Brain pericyte (primary cell): Measurements from ENCODE around the gene TAS2R1.

Experiments
- DNase-seq: peaks from one replicate; pipeline ENCODE4 v3.0.0-alpha.2; 2012; ENCODE audit warnings: low read depth, low spot score

The TAS2R1 gene, protein sequence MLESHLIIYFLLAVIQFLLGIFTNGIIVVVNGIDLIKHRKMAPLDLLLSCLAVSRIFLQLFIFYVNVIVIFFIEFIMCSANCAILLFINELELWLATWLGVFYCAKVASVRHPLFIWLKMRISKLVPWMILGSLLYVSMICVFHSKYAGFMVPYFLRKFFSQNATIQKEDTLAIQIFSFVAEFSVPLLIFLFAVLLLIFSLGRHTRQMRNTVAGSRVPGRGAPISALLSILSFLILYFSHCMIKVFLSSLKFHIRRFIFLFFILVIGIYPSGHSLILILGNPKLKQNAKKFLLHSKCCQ

DNA sequence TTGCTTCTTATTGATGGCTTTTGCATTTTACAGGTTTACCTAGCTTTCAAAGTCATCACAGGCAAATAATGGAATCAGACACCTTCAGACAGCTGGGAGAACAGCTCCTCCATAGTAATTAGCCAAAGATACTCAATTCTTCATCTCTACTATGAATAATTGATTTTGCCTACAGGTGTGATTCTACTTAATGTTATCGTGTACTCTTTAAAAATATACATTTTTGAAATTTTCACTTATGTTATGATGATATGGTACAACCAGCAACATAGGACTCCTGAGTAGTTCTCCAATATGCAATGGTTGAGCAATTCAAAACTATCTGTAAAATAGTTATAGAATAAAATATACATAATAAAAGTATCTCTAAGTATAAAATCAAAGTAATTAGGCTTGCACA, at the start of gene TAS2R1:
Gene TAS2R1, minus strand, starts transcription at position 101 of the 400 bp plus-strand sequence. CDS start 319 bp downstream, outside the sequence.
- DNase-seq, result no peak

DNA sequence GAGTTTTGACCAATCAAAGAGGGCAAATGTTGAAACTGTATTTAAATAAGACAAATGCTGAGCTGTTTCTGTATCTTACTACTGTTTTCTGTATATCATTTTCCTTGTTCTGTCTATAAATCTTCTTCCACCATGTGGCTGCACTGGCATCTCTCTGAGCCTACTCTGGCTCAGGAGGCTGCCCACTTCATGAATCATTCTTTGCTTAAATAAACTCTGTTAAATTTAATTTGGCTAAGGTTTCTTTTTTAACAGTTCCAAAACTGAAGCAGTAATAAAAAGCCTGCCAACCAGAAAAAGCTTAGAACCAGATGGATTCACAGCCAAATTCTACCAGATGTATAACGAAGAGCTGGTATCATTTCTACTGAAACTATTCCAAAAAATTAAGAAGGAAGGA, 40.2 kb upstream of the TAS2R1 start:
- DNase-seq, result no peak

DNA sequence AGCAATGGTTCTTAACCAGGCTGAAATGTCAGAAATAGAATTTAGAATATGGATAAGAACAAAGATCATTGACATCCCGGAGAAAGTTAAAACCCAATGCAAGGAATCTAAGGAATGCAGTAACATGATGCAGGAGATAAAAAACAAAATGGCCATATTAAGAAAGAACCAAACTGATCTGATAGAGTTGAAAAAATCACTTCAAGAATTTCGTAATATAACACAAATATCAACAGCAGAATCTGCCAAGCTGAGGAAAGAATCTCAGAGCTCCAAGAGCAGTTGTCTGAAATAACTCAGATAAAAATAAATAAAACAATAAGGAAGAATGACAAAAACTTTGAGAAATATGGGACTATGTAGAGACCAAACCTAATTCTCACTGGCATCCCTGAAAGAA, 37.8 kb upstream of the TAS2R1 start:
- DNase-seq, result no peak

DNA sequence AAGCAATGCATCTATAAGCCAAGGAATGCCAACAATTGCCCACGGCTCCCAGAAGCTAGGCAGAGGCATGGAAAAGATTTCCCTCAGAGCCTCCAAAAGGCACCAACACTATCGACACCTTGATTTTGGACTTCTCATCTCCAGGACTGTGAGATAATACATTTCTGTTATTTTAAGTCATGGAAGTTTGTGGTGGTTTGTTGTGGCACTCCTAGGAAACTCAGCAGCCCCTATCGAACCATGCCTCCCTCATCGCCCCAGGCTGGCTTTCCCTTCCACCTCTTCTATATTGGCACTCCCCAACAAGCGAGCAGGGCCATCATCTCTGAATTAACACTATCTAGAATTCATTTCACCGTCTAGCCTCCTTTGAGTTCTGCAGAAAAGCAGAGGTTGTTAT, 33.7 kb upstream of the TAS2R1 start:
- DNase-seq, result no peak

DNA sequence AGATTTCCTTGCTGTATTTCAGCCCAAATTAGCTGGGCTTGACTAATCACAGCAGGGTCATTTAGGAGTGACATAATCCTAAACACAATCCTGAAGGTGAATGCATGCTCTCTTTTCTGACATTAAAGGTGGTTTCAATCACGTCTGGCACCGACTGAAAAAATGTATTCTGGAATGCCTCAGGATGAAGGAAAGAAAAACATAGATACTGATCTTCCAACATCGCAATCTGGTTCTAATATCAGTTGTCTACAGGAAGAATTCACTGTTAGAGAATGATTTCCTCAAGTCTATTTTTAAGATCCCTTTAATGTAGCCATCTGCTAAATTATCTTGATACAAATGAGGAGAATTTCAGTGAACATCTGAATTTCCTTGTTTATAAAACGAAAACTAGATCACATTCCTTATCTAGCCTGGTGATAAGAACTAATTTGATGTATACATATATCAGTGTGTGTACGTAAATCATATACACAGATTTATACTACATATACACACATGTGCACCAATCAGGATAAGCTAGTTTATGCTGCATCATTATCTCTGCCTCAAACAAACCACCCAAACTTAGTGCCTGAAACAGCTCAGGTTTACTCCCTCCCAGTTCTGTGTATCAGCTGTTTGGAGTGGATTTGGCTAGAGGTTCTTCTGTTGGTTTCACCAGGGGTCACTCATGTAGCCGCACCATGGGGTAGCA, 31.3 kb upstream of the TAS2R1 start:
- no peak for DNase-seq

DNA sequence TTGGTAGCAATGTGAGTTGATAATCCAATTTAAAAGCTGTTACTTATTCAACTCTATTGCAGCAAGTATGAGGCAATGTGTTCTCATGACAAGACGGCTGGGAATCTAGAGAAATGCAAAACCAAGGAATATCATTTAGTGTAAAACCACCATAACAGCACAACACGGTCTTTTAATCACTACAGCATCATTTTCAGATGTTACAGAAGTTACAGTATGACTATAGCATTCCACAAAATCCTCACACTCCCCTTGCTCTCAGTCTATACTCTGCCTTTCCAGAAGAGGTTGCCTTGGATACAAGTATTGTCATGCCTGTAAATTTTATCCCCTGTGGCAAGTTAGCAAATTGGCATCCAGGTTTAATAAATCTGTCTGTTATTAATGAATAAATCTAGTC, 28.6 kb upstream of the TAS2R1 start:
- no peak for DNase-seq

DNA sequence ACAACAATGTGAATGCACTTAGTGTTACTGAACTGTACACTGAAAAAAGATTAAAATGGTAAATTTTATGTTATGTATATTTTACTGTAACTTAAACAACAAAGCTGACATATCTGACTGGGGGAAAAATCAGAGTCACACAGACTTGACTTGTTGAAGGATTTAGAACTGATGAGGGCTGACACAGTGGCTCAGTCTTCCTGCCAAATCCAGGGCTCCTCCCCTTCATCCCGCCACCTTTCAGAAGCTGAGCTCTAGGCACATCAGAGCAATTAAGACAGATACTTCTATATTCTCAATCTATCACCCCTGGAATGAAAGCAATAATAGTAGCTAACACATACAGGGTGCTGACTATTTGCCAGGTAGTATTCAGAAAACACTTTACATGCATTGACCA, 27.7 kb upstream of the TAS2R1 start:
- no peak for DNase-seq

DNA sequence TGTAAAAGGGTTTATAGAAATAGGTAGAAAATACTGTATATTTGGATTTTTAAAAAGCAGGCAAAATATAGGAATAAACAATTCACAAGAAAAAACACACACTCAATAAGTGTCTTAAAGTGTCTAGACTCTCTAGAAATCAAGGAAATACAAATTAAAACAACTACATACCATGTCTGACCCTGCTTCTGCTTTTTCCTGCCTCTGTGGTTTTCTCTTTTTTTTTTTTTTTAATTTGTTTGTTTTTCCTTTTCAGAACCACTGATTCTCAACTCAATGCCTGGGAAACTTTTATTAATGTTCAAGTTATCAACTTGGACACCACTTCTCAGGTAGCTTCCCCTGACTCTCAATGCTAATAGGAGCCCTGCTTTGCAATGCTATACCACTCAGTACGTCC, 25.5 kb upstream of the TAS2R1 start:
- DNase-seq, result no peak

DNA sequence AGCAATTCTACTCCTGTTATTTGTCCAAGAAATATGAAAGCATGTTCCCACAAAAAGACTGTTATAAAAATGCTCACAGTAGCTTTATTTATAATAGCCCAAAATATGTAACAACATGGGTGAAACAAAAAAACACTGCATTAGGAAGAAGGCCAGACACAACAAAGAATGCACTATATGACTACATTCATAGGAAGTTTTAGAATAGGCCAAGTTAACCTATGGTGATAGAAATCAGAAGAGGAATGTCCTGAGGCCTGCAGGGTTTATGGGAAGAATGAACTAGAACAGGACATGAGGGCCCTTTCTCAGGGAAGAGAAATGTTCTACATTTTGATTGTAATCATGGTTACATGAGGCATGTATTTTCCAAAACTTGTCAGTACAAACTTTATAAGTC, 24.7 kb upstream of the TAS2R1 start:
- no peak for DNase-seq

DNA sequence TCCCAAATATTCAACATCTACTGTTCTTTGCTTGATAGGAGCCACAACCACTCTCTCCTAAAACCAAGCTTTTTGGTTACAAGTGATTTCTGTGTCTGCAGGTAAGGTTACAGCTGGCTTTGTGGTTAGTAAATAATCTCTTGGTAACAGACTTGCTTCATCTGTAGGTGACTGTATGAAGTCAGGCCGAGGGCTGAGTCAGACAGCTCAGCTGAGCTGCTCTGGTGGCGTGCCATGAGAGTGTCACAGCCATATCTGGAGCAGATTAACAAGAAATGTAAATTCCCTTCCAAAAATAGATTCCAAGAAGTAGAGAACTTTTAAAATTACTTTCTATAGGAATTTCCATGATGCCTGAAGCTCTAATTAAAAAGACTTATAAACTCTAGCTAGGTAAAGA, 23.7 kb upstream of the TAS2R1 start:
- DNase-seq, result peak; percentile 26

DNA sequence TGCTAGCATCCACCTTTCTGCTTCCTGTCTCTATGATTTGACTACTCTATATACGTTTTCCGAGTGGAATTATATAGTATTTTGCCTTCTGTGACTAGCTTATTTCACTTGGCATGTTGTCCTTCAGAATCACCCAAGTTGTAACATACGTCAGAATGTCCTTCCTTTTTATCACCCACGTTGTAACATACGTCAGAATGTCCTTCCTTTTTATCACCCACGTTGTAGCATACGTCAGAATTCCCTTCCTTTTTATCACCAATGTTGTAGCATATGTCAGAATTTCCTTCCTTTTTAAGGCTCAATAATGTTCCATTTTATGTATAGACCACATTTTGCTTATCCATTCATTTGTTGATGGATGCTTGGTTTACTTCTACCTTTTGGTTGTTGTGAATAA, 22.9 kb upstream of the TAS2R1 start:
- no peak for DNase-seq

DNA sequence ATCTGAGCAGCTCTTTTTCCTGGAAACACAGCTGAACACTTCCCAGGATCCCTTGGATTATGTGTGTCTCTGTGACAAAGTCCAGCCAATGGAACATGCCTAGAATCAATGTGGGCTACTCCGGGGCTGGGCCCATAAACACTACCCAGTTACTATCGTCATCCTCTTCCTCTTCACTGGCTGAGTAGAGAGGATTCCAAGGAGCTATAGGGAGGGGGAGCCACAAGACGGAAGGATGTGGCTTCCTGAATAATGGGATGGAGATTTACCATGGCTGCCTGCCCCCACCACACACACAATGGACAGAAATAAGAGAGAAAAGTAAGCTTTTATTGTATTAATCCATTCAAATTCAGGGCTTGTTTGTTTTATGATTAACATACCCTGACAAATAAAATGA, 22.1 kb upstream of the TAS2R1 start:
- DNase-seq, result no peak

DNA sequence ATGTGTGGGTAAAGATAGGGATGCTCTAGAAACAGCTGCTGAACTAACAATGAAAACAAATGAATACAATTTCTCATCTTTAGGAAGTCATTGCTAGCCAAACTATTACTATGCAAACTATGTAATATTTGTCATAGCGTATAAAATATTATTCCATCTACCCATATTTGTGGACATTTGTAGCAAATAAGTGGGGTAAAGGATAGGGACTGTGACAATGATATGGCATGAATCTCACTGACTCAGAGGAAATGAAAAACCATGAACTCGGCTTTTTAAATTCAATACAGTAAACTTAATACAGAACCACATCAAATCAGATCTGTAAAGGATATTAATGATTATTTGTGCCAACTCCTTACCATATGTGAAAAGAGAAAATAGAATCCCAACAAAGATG, 16.7 kb upstream of the TAS2R1 start:
- no peak for DNase-seq

DNA sequence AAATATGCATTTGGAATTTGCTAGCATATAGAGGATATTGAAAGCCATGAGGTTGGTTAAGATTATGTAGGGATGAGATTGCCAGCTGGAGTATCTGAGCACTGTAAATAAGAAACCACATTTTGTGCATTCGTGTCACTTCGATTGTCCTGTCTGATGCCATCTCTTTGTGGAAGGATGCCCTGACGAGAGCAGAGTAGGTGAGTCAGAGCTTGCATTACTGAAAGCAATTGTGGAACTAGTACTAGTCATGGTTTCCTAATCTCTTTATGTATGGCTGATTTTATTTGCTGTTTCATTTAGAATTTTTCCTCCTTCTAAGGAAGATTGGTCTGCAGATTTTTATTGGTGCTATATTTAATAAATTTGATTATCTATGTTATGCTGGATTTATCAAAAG, 14.5 kb upstream of the TAS2R1 start:
- DNase-seq, result no peak

DNA sequence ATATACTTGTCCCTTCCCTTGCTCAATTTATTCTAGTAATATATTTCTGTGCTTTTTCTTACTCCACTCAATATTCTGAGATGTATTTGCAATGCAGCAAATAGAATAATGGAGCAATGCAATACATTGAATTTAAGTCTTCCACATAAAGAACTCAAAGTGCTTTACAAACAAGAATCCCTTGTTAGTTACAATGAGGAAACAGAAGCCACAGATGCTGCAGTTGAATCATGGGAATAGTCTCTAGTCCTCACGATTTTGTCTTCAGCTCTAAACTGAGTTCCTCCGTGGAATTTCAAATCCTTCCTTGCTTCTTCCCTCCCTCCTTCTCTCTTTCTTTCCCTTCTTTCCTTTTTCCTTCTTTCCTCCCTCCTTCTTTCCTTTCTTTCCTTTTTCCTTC, 12.5 kb upstream of the TAS2R1 start:
- no peak for DNase-seq

DNA sequence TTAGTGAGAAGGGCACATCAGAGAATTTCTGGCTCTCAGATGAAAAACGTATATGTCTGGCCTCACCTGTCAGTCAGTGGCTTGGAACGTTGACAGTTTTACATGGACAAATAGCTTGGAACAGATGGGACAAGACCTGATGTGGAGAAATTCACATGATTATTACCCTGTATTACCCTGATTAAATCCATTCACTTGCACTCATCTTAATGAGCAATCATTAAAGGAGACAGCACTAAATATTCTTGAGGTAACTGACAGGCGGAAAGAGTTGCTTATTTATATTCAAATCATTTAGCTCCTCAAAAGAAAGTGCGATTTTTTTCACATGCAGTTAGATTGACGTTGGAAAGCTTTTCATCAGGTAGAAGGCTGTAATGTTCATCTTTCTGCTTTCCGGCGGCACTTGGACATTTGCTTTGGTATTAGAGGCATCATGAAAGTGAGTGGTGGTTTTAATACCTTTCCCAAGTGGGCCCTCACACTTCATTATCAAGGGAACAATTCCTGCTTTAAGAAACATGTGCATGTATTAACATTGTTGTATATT, 11.7 kb upstream of the TAS2R1 start:
- DNase-seq, result no peak

DNA sequence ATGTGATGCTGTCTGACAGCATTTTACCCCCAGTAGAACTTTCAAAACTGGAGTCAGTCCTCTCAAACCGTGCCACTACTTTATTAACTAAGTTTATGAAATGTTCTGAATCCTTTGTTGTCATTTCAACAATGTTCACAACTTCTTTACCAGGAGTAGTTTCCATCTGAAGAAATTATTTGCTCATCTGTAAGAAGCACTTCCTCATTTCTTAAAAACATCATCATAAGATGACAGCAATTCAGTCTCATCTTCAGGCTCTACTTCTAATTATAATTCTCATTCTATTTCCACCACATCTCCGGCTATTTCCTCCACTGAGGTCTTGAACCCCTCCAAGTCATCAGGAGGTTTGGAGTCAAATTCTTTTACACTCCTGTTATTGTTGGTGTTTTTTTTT, 2.3 kb upstream of the TAS2R1 start:
- DNase-seq, result no peak

DNA sequence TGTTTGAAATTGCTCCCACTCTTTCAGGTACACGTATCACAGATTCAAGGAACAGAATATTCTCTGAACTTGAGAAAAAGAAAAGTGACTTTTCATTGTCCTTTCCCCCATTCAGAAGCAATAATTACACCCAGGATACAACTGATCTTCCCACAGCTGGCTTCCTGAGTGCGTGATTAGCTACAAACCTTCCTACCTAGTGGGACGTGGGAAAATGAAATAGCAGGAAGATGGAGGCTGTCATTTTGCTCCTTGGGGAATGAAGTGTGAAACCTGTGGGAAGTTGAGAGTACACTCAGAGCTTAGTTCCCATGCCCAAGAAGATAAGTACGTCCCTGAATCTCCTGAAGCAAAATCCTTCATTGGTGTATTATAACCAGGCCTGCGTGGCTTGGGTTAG, 2.6 kb downstream of the TAS2R1 start:
- DNase-seq, result no peak

DNA sequence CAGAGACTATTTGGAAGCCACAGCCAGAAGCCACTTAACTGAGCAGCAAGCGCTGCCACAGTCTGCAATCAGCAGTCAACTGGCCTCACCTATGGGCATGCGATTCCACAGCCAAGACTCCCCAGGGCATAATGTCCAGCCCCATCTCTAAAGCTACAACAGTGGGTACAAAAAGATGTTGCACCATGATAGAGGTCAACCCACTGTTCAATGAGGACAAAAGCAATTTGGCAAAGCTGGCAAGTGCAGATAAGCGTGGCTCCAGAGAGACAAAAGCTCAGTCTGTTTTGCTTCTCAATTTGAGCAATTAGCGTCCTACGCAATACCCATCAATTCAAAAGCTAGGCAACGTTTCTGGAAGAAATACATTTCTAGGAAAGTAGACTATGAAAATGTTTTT, 3.2 kb downstream of the TAS2R1 start:
- no peak for DNase-seq

DNA sequence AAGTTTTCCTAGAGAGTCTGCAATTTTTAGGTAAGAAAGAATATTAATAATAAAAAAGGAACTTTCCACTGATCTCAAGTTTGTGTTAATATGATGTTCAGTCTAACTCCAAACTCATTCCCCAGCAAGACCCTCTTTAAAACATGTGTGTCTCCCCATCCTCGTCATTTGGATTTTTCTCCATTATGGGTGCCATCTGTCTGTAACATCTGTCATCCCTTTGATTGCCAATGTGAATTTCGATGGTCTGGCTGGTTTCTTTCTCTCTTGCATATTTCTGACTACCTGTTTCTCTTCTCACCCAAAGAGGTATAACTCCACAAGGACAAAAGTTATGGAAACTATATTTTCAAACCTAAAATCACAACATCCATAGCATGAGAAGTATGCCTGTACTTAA, 4.4 kb downstream of the TAS2R1 start:
- DNase-seq, result no peak

DNA sequence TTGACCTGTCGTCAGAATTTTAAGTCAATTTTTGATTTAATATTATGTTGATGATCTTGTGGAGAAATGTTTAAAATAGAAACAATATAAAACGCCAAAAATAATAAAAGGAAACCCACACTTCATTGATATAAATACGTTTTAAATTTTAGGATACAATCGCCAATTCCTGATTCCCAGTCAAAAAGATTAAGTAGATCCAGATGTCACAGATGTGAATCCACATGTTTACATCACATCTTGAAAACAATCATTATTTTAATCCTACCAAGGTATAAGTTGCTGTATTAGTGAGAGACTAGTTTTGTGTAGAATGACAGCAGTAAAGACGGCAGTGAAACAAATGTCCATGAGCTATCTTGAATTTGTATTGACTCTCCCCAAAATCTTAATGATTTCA, 4.9 kb downstream of the TAS2R1 start:
- no peak for DNase-seq

DNA sequence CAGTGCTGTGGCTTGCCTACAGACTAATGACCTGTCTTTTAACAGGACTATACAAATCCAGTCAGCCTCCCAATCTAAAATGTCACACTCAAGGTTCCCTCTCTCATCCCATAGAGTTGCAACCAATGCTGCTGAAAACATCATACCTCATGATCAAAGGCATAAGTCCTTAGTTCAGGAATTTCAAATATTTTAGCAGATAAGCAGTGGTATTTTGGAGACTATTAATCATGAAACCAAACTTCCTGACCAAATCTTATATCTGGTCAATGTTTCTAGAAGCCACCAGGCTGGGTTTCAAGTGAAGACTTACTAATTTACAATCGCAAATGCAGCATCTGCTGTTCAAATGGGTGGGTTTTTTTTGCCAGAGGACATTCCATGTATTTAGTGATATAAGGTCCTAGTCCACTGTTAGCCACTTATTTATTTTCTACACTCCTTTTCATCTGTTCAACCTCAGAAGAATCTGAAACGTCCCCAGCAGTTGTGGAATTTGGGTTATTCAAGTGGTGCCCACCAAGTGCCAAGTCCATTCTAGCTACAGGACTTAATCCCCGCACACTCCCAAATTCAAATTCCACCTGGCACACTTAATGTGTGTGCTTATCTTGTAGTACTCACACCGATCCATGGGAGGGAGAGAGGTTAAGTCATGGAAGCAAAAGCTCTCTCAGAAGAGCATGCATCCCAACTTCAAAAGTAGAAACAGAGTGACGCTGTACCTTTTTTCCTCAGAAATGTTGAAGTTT, 5.8 kb downstream of the TAS2R1 start:
- no peak for DNase-seq

DNA sequence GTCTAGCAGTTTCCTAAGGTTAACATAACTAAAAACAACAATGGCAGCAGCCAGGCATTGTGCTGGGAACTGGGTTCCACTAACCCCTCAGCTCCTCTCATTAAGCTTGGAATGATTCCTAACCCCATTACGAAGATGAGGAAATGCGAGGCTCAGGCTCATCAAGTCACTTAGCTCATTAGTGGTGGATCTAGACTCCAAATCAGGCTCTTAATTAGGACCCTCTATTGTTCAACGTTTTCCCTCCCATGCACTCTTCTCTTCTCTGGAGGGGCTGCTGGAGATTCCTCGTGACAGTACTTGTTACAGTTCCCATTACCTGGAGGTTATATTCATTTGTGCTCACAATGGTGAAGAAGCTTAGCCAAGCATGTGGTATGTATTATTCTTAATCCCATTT, 6.5 kb downstream of the TAS2R1 start:
- DNase-seq, result no peak
